Caki2 (cell line): Measurements from ENCODE around the gene PTOV1. TPM values are rescaled to one million over a fixed set of nuclear protein-coding genes. Genes with fewer than 3 reads are reported as not detected.
A peak's percentile ranks its signal among the peaks of the same experiment; 100 is the strongest.

Experiments
- DNase-seq: peaks from one replicate; pipeline ENCODE4 v3.0.0-alpha.2; 2015; ENCODE audit warnings: low read depth
- in situ Hi-C: cut with HindIII; loops from 2 replicates; pipeline ENCODE4 v1.10.0; 2016; ENCODE audit warnings: low sequenced_read_pairs, low pct_unique_long_range_greater_than_20kb, mixed read lengths
- total RNA-seq: library from RNA; depleted of rRNA; stranded (reverse); fragments of >200 nt; shearing (Covaris generic); gene quantifications from 2 replicates; pipeline ENCODE4 v1.2.3, GENCODE V29; 2014; ENCODE audit warnings: low replicate concordance

Gene PTOV1
- total RNA-seq, 1 experiment from 2014 or later = 126 TPM

GRCh38 chr19:49869009-49869483, 18.1 kb downstream of the PTOV1 start:
- no peak for DNase-seq
- in situ Hi-C loops = no loop called here

DNA sequence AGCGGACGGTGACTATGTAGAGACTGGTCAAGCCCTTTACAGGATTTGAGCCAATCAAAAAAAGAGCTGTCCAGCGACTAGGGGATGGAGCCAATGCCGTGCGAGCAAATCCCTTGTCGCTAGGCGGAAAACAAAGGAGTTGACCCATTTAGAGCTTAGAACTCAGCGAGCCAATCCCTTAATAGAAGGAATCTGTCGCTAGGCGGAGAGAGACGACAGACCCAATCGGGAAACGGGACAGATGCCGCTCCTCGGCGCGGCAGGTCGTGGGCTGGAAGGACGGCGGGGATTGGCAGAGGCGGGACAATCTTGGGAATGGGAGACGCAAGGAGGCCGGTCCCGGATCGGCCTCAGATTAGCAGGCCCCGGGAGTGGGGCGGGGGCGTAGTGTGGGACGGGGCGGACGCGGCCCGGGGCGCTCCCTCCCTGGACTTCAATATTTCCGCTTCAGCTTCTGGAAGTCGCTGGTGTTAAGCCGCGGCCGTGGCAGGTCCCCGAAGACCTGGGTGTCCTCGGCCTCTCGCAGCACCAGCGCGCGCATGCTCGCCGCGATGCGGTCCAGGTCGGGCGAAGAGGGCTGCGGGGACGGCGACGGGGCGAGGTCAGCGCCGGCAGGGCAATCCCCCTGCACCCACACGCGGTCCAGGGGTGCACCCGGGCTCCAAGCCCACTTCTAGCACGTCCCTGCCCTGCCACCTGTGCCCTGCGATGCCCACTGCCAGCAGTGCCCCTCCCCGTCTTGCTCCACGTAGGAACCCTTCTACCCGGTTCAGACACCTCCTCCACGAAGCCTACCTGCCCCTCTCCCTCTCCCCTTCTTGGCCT, 18.7 kb downstream of the PTOV1 start:
- DNase-seq = peak; percentile 100
- in situ Hi-C loops = no loop called here

DNA sequence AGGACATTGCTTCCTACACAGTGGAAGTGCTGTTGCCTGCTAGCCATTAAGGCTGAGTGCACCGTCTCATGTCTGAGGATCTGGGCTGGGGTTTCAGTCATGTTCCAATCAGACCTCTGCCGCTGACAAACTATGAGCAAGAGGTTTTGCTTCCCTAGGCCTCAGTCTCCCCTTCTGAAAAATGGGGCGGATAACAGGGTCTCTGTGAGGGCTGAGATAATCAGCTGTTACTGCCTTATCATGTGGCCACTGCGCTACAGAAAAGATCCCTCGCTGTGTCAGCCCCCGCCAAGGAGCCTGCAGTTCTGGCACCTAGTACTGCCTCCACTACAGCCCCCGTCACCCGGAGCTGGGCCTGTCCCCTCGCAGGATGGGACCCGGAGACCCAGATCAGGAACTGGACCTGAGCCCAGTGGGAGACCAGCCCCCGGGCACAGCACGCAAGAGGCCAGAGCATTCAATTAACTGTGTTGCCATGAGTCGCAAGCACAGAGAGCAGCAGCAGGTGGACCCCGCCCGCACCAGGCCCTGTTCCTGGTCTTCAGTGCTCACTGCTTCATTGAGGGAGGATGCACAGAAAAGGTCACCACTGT, 19.4 kb downstream of the PTOV1 start:
- DNase-seq = no peak
- in situ Hi-C loops = no loop called here

DNA sequence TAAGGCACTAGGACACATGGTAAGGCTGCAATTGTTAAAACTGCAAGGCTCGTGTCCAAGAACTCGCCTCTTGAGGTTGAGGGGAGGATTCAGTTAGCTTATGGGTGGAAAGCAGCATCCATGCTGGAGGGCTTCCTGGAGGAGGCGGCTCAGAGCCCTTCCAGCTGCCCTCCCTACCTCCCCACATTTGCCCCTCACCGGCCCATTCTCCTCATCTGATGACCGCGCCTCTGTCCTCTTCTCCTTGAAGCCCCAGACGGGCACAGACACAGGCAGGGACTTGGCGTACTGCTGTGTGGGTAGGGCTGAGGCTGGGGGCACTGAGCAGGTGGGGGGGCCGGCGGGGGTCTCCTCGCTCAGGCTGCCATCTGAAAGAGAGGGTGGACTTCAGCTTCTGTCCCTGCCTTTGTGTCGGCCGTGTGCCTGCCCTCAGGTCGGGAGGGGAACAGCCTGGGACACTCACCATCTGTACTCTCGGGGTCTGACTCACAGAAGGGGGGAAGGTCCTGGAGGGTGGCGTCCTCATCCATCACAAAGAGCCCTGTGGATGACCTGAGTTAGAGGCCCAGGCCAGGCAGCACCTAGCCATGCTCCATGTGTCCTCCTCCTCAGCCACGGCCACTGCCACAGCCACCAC, 20.5 kb downstream of the PTOV1 start:
- DNase-seq = no peak
- in situ Hi-C loops = no loop called here

DNA sequence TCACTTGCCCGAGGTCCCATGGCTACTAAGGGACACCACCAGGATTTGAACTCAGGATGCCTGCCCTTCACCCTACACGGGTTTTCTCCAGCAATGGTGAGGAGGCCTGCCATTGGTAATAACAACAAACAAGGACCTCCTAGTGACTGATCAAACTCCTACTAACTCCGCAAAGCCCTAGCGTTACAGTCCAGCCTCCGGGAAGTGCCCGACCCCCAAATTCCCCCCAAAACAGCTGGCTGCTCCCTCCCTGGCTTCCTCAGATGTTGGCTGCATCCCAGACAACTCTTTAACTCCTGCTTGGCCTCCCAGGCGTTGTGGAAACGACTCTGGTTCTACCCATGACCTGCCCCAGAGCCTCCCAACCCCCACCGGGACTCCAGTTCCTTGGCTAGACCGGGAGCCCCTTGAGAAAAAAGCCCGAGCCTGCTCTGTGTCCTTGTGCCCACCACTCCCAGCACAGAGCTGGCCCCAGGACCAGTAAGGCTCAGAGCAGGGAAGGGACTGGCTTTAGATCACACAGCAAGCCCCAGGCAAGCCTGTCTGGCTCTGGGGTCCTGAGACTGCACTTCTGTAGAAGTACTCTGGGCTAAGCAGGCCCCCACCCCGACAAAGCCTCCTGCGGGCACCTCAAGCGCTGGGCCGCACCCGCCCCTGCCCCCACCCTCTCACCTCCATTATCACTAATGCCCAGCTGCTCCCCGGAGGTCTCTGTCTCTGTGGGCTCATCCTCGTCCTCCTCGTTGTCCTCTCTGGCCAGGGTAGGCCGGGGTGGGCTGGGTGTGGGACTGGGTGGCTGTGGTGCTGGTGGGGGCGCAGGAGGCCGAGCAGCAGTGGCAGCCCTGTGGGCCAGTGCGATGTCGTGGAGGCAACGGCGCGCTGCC, 21.5 kb downstream of the PTOV1 start:
- no peak for DNase-seq
- in situ Hi-C loops = no loop called here

DNA sequence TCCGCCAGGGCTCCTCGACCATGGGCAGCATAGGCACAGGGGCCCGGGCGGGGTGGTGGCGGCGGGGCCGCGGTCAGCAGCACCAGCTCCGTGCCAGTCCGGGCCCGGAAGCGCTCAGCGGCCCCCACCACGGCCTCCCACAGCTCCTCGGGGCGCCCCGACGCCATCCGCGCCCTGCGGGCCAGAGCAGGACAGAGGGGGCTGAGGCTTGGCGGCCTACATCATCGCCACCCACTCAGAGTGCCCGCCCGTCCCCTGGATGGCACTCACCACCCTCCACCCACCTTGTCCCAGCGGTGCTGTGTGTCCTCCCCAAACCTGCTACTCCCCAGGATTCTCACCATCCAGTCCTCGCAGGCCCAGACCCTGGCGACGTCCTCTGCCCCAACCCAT, 22.2 kb downstream of the PTOV1 start:
- DNase-seq = no peak
- in situ Hi-C loops = no loop called here

- no peak for DNase-seq
- in situ Hi-C loops = no loop called here
Measured at GRCh38 chr19:49873834-49874233, 22.9 kb downstream of the PTOV1 start.

- in situ Hi-C loops = no loop called here
- no peak for DNase-seq
Measured at GRCh38 chr19:49874503-49875157, 23.7 kb downstream of the PTOV1 start.

DNA sequence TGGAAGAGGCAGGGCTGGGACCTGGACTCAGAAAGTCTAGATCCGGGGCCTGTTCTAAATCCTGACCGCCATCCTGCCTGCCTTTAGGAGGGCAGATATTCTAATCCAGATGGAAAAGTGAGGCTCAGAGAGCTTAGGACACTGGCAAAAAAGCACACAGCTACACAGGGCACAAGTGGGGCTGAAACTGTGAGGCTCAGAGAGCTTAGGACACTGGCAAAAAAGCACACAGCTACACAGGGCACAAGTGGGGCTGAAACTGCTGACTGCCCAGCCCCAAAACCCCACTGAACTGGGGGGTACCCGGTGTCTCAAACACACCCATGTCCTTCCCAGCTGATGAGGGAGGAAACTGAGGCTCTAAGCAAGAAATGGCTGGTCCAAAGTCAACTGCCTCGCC, 24.2 kb downstream of the PTOV1 start:
- no peak for DNase-seq
- in situ Hi-C loops = no loop called here

DNA sequence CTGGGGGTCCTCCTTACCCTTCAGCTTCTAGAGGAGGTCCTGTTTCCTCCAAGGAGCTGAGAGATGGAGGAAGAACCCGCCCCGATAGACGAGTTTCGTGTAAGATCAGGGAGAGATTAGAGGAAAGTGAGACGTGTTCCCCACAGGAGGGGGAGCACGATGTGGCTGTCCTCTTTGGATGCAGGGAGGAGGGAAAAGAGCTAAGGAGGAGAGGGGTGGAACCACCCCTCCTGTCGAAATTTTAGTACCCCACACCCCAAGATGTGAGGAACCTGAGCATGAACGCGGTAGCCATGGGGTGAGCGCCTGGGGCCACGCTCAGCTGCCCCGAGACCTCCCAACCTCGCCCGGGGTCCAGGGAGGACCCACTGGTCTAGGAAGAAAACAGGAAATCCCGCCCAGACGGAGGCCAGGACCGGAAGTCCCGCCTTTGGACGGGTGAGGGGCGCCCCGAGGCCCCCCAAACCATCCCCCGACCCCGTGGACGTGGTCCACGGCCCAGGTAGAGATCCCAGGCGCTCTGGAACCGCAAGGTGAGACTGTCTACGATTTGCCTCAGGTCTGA, 25.0 kb downstream of the PTOV1 start:
- DNase-seq = peak; percentile 61
- in situ Hi-C loops = no loop called here

DNA sequence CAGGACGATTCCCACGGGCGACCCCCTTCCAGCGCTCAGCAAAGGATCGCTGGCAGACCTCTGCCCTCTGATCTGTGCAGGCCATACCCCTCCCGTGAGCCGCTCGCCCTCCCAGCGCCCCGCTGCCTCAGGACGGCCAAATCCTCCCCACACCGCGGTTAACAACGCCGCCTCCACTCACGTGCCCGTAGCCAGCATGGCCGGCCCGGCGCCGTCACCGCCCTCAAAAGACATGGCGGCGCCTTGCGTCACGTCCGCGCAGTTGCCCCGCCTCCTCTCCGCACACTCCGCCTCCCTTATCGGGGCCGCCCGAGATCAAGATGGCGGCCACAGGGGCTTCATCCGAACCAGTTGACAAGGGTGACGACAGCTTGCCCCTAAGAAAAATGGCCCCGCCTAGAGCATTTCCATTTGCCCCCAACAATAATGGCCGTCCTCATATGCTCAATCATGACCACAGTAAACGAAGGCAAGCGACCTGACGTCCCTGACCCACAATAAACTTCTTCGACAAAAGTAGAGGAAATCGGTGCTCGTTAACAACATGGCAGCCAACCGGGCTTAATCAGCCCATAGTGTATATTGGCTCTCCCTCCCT, 25.6 kb downstream of the PTOV1 start:
- in situ Hi-C loops = no loop called here
- DNase-seq = peak; percentile 99

GRCh38 chr19:49877020-49877878, 26.3 kb downstream of the PTOV1 start, which contains the start of the genes AKT1S1 and TBC1D17:
TSS of gene AKT1S1 (minus strand) at chr19:49877355. CDS start at chr19:49873295, 4,060 bp downstream.
TSS of gene TBC1D17 (plus strand) at chr19:49877702. CDS start at chr19:49877724, 22 bp downstream.
- DNase-seq = peak; percentile 100
- in situ Hi-C loops = no loop called here

DNA sequence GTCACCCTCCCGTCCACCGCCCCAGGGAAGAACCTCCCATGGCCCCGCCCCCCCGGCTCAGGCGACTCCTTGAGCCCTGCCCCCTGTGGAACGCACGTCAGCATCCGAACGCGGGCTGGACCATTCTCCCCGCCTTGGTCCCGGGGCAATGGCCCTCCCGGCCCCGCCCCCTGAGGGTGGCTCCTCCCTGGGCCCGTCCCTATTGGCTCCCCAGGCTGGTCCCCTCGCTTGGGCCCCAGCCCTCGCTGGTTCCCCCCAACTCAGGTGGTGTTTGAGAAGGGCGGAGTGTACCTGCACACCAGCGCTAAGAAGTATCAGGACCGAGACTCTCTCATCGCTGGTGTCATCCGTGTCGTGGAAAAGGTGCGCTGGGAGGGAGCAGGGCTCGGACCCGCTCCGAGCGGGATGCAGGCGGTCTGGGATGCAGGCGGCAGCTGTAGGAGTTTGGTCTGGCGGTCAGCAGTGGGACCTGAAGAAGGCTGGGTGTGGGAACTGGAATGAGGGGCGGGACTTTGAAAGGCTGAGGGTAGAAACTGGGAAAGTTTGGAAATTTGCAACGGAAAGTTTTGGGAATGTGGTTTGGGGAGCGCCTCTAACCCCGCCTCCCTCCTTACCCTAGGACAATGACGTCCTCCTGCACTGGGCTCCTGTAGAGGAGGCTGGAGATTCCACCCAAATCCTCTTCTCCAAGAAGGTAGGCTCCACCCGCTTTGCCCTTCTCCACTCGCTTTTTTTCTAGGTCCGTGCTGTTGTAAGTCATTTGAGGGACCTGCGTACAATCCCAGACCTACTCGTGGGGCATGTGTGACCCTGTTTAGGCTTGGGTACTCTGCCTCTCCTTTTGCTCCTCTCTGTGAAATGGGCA, 27.2 kb downstream of the PTOV1 start:
- DNase-seq = peak; percentile 96
- in situ Hi-C loops = no loop called here

- no peak for DNase-seq
- in situ Hi-C loops = no loop called here
Measured at GRCh38 chr19:49878744-49879070, 27.7 kb downstream of the PTOV1 start.

DNA sequence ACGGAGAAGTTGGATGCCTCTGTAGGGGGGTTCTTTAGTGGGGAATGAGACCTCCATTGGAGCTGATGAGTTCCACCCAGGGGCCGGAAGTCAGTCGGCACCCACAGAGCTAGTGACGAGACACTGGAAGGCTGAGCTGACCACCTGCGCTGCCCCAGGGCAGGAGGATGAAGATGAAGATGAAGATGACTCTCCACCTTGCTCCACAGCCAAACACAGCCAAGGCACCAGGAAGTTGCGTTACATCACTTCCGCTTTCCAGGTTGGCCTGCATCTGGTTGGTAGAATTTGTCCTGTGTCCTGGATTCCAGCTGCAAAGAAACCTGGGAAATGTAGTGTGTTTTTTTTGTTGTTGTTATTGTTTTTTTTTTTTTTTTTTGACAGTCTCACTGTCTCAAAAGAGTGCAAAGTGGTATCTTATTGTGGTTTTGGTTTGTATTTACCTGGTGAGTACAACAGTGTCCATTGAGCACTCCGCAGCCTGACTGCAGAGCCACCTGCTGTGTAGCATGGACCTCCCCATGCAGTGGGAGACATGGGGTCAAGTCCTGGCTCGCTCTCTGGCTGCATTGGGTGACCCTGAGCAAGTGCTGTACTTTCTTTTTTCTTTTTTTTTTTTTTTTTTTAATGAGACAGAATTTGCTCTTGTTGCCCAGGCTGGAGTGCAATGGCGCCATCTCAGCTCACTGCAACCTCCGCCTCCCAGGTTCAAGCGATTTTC, 28.4 kb downstream of the PTOV1 start:
- in situ Hi-C loops = no loop called here
- DNase-seq = peak; percentile 19
